Activated CD8-positive, alpha-beta memory T cell treated with anti-CD3 and anti-CD28 coated beads for 48 hours (primary cell): Measurements from ENCODE around the gene SLC22A4.

Experiments used
- DNase-seq, 3 experiments: peaks; one replicate each; pipeline ENCODE4 v3.0.0-alpha.2; 2020; ENCODE audit warnings: low read depth in 2 of 3, low spot score in 2 of 3

The SLC22A4 gene

DNA sequence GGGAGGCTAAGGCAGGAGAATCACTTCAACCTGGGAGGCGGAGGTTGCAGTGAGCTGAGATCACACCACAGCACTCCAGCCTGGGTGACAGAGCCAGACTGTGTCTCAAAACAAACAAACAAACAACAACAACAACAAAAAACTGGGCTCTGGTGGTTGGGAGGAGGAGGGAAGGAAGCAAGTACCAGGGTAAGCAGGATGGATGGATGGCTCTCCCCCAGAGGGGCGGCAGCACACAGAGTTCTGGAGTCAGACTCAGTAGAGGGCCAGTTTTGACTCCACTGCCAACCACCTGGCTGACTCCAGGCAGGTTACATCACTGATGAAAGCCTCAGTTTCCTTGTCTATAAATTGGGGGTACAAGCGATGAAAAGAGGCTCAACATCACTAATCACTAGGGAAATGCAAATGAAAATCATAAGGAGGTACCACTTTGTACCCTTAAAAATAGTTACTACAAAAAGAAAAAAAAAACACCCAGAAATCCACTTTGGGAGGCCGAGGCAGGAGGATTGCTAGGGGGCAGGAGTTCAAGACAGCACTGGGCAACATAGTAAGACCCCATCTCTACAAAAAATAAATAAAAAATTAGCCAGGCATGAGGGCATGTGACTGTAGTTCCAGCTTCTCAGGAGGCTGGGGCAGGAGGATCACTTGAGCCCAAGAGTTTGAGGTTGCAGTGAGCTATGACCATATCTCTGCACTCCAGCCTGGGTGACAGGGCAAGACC lies 3.2 kb downstream of the SLC22A4 start:
- no peak for DNase-seq

DNA sequence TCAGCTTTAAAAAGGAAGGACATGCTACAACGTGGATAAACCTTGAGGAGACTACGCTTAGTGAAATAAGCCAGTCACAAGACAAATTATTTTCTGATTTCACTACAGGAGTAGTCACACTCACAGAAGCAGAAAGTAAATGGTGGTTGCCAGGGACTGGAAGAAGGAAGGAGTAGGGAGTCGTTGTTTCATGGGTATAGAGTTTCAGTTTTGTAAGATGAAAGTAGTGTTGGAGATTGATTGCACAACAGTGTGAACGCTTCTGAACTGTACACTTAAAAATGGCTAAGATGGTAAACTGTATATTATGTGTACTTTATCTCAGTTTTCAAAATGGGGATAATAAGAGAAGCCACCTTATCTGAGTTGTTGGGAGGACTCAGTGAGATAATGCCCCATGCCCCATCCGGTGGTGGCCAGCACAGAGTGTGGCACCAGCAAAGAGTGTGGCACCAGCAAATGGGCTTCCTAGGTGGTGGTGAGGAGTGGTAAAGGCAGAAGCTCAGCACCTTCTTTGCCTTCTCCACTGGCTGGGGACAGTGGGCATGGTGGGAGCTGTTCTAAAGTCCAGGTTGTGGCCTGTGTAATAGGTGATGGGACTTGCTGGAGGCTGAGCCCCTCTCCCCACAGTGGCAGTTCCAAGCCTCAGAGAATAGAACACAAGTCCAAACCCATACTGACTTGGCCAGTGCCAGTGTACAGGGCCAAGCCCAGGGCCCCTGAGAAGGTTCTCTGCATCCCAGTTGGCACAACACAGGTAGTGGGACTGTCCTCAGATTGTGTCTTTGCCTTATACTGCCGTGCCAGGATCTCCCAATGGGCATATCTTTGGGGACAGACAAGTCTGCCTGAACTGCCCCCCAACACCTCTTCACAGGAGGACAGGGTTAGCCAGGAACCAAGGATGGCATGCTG lies 4.4 kb downstream of the SLC22A4 start:
- no peak for DNase-seq

DNA sequence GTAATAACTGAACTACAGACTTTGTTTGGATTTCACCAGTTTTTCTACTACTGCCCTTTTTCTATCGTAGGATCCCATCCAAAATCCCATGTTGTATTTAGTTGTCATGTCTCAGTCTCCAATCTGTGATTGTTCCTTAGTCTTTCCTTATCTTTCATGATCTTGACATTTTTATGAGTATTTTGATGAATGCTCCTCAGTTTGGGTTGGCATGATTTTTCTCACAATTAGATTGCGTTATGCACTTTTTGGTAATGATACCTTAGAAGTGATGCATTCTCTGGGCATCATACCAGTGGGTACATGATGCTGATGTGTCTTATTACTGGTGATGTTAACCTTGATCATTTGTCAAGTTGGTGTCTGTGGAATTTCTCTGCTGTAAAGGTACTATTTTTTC lies 5.7 kb downstream of the SLC22A4 start:
- no peak for DNase-seq

DNA sequence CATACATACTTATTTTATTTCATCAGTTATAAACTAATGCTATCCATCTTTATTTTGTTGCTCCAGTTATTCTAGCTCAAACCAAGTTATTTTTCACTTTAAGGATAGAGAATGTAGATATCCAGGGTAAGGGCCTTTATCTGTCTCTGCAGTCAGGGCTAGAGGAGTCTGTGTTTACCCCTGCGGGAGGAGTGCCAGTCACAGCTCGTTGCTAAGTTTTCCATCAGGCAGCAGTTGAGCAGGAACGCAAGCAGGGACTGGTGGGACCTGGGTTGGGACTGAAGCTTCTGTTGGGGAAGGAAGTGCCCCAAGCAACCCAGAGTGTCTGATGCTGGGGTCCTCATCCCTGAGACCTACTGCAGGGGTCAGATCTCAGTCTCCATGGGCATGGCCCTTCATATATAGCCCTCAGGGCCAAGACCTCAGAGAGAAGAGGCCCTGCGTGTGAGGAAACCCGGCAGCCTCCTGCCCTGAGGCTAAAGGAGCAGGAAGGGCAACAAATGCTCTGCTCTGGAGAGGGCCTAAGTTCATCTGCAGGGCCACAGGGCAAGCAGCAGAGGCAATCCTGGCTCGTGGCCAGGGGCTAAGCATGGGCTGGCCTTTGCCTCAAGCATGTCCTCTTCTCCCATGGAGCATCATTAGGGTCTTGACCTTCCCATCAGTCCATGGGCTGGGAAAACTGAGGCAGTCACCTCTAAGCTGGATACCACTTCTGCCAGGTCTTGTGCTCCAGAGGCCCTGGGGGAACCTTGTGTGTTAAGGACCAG lies 6.6 kb downstream of the SLC22A4 start:
- no peak for DNase-seq

DNA sequence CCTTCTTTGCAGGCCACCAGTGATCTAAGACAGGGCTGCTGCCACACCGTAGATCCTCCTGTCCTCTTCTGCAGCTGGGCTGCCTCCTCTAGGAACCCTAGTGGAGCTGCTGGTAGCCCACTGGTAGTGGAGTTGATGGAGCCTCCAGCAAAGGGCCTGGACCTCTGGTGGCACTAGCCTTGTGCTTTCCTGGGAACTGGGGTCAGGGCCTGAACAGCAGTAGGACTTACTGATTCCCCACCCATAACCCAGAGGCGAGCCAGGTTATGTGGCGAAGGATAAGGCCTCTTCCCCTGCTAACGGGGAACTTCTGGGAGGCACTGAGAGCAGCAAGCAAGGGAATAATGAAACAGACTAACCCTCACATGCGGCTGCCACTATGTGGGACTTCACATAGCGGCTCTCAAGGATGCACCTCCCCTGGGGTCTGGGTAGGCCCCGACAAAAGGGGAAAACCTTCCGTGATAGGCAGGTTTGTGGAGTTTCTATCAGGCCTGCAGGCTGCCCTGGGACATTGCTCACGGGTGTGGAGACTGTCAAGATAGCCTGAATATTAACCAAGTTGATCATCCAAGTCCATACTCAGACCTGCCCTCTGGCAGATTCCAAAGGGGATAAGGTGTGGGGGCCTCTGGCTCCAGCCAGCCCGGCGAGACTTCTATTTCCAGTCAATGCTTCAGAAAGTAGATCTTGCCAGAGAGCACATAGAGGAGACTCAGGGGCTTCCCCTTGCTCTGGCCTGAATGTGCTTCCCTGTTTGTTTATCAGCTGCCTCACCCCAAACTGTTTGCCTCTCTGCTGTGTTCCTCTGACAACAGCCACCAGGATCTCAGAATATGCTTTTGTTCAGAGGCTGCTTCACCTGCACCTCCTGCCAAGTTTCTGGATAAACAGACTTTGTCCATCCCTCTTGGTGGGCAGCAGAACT lies 7.4 kb downstream of the SLC22A4 start:
- DNase-seq: no peak

DNA sequence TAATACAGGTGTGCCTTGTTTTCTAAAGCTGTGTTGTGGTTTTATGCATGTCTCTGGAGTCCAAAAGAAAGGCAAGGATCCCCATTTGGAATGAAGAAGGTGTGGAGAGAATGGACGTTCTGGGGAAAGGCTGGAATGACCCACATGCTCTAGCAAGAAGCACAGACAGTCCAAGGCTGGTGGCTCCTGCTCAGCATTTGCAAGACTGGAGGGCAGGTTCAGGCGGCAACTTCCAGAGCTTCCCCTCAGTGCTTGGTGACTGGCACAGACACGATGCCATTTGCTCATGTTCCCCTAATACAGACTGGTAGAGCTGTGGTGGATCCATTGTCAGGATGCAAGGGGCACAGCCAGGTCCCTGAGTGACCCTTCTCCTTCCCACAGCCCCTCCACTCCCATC lies 8.2 kb downstream of the SLC22A4 start:
- DNase-seq: no peak

DNA sequence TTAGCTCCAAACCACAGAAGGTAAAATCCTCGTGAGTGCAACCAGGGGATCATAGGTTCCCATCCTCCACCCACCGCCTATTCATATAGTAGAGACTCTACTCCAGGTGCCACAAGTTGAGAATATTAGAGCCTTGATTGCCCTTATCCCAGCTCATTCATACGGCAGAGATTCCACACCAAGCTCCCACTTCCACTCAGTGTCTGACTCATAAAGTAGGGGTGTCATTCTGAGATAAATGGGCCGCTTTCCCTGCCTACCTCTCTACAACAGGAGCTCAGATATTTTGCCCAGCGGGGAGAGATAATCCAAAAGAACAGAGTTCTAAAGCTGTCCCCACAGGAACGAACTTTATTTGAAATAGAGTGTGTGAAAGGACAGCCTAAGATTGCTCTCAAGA lies 9.4 kb downstream of the SLC22A4 start:
- DNase-seq: no peak

DNA sequence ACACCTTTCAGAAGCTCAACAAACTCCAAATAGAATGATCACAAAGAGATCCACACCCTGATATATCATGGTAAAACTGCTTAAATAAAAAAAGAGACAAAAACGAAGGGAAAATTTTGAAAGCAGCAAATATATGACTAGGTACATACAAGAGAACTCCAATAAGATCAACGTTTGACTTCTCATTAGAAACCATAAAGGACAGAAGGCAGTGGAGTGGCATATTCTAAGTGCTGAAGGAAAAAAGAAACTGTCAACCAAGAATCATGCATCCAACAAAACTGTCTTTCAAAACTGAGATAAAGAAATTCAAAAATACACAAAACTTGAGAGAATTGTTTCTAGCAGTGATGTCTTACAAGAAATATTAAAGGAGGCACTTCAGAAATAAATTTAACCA lies 11.2 kb downstream of the SLC22A4 start:
- DNase-seq: no peak

DNA sequence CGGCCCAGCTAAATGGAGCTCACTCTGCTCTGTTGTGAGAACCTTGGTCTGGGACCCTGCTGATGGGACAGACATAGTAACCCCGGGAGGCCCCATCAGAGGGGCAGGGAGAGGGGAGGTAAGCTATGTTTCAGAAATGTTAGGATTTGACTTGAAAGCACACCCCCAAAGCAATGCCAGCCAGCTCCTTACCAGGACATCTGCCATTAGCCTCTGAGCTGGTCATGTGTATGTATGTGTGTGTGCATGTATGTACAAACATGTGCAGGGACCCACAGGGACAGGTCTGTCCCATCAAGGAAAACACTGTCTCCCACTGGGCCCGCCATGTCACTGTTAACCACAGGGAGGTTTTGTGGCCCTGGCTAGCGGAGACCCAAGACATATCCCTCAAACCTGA lies 14.5 kb downstream of the SLC22A4 start:
- no peak for DNase-seq

DNA sequence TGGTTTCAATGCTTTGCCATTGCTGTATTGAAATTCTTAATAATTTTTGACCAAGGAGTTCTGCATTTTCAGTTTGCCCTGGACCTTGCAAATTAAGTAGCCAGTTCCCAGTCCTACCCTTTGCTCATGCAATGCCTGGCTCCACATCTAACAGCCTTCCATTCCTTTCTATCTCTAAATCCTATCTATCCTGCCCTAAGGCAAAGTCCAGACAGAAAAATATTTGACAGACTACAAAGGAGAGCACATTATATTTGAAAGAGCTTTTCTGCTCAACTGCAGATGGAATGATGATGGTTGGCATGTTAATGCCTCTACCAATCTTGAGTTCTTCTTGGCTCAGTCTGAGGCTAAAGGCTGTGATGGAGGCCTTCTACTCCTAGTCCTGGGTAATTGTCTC lies 15.5 kb downstream of the SLC22A4 start:
- no peak for DNase-seq

DNA sequence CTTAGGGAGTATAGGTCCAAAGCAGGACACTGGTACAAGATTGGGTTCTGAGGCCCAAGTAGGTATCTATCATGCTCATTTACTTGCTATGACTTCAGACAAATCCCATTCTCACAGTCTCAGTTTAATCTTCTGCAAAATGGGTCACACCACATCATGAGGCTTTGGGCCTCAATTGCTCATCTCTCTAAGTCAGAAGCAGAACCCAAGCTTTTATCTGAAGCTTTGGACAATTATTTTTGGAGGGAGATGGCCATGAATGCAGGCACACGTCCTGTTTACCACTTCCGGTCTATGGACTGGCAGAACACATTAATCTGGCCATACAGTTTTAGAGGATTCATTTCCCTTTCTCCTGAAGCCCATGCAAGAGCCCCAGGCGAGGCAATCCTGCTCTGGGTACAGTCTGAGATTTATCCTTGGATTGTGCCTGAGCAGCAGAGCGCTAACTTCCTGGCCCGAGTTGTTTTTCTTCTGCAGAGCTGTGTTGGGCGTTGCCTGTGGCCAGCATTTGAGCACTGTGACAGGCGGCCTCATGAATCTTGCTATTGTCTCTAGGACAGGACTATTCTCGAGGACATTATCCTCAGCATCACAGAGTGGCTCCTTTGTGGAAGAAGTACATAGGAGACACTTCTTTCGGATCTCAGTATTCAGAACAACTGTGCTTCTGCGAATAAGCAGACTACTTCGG lies 16.1 kb downstream of the SLC22A4 start:
- no peak for DNase-seq

DNA sequence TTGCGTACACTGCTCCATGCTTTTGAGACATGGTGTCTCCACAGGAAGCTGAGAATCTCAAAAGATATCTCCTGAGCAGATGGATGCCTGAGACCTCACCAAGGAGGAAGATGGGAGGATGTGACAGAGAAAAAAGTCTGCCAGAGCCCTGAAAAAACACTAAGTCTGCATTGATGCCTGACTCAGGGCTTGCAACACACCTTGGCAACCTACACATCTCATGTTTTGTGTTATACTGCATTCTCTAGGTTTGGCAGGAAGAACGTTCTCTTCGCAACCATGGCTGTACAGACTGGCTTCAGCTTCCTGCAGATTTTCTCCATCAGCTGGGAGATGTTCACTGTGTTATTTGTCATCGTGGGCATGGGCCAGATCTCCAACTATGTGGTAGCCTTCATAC lies 19.2 kb downstream of the SLC22A4 start:
- DNase-seq: no peak

DNA sequence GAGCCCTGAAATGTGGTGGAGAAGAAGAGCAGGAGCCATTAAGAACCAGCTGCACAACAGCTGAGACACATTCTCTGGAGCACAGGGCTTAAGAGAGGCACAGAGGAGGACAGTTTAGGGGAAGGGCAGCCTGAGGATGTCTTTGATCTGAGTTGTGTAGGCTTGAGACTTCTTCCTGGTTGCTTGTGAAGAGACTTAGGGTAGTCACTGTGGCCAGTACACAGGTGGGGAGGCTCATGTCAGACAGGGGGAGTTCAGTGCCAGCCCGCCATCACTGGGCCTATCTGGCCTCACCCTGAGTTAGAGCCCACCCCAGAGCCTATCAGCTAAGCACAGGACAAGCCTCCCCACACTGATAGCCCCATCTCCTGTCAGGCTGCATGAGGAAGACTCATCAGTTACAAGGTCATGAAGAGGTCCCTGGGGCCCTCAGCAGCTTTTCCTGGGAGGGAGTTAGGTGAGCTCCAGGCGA lies 19.8 kb downstream of the SLC22A4 start:
- DNase-seq: no peak

DNA sequence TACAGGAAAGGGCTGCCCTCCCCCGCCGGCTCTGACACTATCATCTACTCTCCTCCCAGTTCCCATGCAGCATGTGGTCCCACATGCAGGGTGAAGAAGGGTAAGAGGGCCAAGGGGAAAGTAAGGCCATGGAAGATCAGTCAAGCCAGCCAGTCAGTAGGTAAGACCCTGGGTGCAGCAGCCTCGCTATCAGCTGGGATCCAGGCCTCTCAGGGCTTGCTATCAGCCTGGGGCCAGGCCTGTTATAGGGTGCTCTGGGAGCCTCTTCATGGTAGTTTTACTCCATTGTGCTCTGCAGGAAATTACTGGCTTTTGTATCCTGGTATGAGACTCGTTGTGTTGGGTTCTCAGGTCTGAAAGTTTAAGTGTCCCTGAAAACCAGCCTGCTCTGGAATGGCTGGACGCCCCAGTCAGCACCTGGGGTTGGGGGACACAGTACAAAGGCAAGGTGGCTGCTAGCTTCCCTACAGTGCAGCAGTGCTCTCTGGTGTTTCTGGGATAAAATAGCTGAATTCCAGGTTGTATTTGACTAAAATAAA lies 21.4 kb downstream of the SLC22A4 start:
- no peak for DNase-seq

DNA sequence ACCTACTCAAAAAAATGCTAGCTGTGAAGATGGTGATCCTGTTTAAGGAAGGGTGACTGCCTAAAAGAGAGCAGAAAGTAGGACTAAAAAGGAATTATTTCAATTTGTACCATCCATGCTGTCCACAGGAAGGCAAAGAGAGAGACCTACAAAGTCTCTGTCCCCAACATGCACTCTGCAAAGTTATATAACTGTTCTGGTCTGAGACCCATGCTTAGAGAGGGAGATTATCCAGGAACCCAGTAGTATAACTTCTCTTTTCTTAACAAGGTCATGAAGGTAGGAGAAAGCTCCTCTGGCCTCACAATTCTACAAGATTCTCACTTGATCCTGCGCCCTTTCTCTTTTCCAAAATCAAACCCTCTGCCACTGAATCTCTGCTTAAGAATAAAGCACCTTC lies 25.8 kb downstream of the SLC22A4 start:
- DNase-seq: no peak

DNA sequence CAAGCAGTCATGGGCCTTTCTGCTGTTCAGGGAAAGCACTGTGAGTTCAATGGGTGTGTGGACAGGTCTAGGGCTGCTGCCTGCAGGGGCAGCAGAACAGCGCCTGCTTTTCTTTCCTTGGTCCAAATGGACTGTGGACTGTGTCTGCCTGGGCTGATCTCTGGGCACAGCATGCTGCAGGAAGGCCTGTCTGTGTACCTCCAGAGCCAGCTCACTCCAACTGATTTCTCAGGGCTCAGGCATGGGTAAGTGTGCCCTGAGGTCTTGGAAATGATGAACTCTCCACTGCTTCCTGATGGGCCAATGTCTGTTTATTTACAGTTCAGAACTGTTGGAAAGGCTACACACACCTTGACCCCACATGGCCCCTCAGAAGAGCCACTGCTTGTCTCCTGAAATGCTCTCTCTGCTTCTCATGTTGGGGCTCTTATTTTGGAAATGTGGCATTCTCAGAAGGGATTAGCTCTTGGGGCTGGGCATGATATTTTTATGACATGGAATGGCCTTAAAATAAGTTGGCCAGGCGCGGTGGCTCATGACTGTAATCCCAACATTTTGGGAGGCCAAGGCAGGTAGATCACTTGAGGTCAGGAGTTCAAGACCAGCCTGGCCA lies 27.0 kb downstream of the SLC22A4 start:
- no peak for DNase-seq

DNA sequence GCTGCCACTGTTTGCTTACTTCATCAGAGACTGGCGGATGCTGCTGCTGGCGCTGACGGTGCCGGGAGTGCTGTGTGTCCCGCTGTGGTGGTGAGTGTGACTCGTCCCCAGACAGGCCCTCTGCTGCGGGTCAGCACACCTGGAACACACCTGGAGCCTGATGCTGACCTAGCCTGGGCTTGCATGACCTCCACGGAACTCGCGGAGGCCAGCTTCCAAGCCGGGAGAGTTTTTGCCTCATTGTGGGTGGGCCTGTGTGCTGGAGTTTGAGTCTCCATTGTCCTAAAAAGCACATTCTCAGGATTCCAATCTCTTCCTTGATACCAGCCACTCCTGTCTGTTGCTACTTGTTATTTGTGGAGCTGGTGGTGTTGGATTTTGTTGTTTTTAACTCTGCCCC lies 28.1 kb downstream of the SLC22A4 start:
- DNase-seq: no peak

DNA sequence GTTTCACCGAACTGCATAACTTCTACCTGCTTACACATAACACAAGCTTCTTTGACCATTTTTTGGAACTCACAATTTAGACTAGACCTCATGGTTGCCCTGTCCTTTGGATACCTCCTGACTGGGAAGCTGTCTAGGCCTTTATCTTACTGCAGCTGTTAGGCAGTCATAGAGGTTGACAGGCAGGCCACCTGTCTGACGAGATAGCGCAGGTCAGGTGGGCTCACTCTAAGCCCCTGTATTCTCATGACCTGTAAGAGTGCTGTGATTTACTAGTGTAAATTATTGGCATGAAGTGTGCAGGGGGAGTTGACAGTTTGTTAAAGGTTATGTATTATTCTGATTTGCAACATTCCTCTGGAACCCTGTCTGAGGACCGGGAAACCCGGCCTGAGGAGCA lies 29.0 kb downstream of the SLC22A4 start:
- no peak for DNase-seq

DNA sequence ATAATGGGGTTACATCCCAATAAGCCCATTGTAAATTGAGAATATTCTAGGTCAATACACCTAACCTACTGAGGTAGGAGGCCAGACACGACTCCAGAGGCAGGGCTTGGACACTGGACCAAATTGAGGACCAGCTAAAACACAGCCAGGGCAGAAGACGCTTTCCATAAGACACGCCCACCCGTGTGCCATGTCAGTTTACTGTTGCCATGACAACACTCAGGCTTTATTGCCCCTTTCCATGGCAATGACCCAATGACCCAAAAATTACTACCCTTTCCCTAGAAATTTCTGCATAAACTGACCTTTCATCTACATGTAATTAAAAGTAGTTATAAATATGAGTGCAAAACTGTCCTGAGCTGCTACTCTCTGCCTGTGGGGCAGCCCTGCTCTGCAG lies 31.5 kb downstream of the SLC22A4 start:
- no peak for DNase-seq
